ENCODE data around the gene PVR.
"Not testable (repeated sequence)": the region's sequence is repeated elsewhere in the genome, so short reads cannot be mapped to it uniquely, and the experiment has no call there.

The PVR gene

DNA sequence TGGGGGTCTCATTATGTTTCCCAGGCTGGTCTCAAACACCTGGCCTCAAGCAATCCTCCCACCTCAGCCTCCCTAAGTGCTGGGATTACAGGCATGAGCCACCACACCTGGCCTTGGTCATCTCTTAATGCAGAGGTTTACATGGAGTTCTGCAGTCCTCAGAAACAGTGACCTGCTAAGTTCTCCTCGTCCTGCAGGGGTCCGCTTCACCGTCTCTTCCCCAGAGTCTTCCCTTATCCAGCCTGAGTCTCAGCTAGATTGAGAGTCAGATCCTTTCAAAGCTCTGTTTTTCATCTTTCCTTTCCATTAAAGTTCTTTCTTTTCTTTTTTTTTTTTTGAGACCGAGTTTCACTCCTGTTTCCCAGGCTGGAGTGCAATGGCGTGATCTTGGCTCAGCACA is 33.2 kb upstream of the PVR start:
- H3K4me3 Mint-ChIP-seq, H3K36me3 Mint-ChIP-seq, H3K27me3 Mint-ChIP-seq, CTCF ChIA-PET, DNase-seq, H3K27ac Mint-ChIP-seq, H3K9me3 Mint-ChIP-seq: not testable (repeated sequence)
- H3K4me1 Mint-ChIP-seq, result peaks cover 13% of the 10 kb centered on the region

GRCh38 chr19:44611812-44612295 is 31.9 kb upstream of the PVR start:
- Mint-ChIP-seq H3K9me3 (peaks cover 3% of the 10 kb centered on the region), H3K4me1 (peaks cover 13% of the 10 kb centered on the region), H3K36me3 (no peaks in the 10 kb centered on the region), H3K27me3 (peaks cover 6% of the 10 kb centered on the region), H3K27ac (no peak overlapping the region), H3K4me3 (no peak overlapping the region)
- no peak for DNase-seq
- CTCF ChIA-PET, result no interaction called here

DNA sequence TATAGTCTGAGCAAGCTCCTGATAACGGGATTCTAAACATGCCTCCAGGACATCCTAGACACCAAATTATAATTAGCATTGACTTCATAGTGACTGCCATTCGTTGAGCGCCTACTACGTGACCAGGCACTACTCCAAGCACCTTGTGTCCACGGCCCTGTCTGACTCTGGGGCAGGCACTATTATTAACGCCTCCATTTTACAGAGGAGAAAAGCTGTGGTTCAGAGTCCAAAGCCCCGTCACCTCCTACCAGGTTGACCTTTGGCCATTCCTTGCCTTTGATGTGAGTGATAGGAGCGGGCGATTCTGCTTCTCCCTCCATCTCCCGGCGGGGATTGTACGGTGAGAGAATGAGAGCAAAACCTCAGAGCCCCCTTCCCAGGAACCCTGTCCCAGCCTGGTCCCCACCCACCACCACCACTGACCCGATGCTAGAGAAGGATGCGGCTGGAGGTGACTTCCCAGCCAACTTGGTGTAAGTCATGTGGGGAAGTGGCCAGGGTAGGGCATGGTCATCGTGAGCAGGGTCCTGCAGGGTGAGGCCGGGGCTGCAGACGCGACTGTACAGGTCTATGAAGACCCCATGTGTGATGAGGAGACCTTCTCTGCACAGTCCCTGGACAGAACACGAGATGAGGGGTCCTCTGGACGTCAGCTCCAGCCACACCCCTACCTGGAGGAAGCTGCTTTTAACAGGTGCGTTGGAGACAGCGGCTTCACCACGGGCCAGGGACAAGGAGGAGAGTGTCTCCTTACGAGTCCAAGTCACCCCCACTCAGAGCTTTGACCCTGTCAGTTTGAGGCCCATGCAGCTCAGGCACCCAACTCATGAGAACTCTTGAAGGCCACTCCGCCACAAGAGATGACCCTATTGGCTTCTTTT is 30.2 kb upstream of the PVR start, which contains the start of gene IGSF23:
Gene IGSF23, plus strand, starts transcription at position 269 of the 884 bp plus-strand sequence. Its CDS starts 83 bp downstream, at position 352.
- Mint-ChIP-seq H3K4me3 (no peak within 1 kb of the TSS), H3K27me3 (peaks cover 10% of the 10 kb centered on the region), H3K36me3 (no peaks in the 10 kb centered on the region), H3K9me3 (no peaks in the 10 kb centered on the region), H3K27ac (no peak within 1 kb of the TSS), H3K4me1 (no peaks in the 10 kb centered on the region)
- DNase-seq, result no peak
- CTCF ChIA-PET, result no interaction called here

DNA sequence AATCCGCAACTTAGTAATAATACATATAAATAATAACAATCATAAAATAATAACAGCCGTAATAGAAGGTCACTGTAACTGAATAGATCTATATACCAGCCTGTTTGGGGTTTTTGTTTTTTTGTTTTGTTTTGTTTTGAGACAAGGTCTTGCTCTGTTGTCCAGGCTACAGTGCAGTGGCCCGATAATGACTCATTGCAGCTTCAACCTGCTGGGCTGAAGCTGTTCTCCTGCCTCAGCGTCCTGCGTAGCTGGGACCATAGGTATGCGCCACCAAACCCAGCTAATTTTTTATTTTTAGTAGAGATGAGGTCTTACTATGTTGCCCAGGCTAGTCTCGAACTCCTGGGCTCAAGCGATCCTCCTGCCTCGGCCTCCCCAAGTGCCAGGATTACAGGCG is 29.4 kb upstream of the PVR start:
- Mint-ChIP-seq H3K27me3 (peaks cover 7% of the 10 kb centered on the region), H3K9me3 (no peaks in the 10 kb centered on the region), H3K27ac (no peak overlapping the region), H3K4me3 (no peak overlapping the region), H3K36me3 (no peaks in the 10 kb centered on the region), H3K4me1 (no peaks in the 10 kb centered on the region)
- no peak for DNase-seq
- CTCF ChIA-PET, result no interaction called here

GRCh38 chr19:44615863-44616247 is 27.9 kb upstream of the PVR start:
- H3K4me3 Mint-ChIP-seq, result no peak overlapping the region
- DNase-seq, result no peak
- CTCF ChIA-PET, result no interaction called here
- no peaks in the 10 kb centered on the region for H3K4me1 Mint-ChIP-seq
- no peak overlapping the region for H3K27ac Mint-ChIP-seq
- H3K36me3 Mint-ChIP-seq, result no peaks in the 10 kb centered on the region
- no peaks in the 10 kb centered on the region for H3K9me3 Mint-ChIP-seq
- H3K27me3 Mint-ChIP-seq, result peaks cover 4% of the 10 kb centered on the region

DNA sequence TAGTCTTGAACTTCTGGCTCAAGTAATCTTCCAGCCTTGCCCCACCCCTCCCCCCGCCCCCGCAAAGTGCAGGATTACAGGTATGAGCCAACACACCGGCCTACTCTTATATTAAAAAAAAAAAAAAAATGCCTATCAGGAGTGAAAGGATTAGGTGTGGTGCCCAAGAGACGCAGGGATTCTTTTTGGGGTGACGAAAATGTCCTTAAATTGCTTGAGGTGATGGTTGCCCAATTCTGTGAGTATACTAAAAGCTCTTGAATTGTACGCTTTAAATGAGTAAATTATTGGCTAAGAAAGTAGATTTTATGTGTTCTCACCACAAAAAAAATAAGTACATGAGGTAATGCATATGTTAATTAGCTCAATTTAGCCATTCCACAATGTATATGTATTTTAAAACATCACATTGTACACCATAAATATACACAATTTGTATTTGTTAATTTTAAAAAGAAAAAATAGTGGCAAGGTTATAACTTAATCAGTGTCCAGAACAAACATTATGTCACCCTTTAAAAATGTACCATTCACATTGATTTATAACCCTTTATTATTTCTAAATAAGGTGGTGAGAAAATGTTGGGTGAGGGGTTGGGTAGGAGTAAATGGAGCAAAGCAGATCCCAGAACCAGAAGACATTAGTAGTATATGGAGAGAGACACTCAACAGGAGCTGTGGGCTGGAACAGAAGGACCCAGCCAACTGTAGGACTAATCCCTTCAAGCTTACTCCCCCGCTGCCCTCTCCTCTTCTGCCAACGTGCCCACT is 26.4 kb upstream of the PVR start:
- H3K4me3 Mint-ChIP-seq, result no peak overlapping the region
- CTCF ChIA-PET, result interaction anchor here (0.6 to 0.9 kb wide), 2 partner anchors 34 to 40 kb away, joined by 3 to 4 read pairs; no protein-coding TSS in a partner anchor
- H3K4me1 Mint-ChIP-seq, result no peaks in the 10 kb centered on the region
- peaks cover 4% of the 10 kb centered on the region for H3K27me3 Mint-ChIP-seq
- no peak overlapping the region for H3K27ac Mint-ChIP-seq
- H3K9me3 Mint-ChIP-seq, result no peaks in the 10 kb centered on the region
- no peaks in the 10 kb centered on the region for H3K36me3 Mint-ChIP-seq
- no peak for DNase-seq

- peaks cover 4% of the 10 kb centered on the region for H3K27me3 Mint-ChIP-seq
- CTCF ChIA-PET, result interaction anchor here (1.3 kb wide), 1 partner anchor 48 kb away, joined by 4 read pairs; no protein-coding TSS in a partner anchor
Measured at GRCh38 chr19:44618640-44619357, 24.9 kb upstream of the PVR start.

GRCh38 chr19:44620667-44621066 is 23.0 kb upstream of the PVR start:
- Mint-ChIP-seq H3K4me3 (no peak overlapping the region), H3K4me1 (no peaks in the 10 kb centered on the region), H3K9me3 (no peaks in the 10 kb centered on the region), H3K36me3 (no peaks in the 10 kb centered on the region), H3K27me3 (peaks cover 4% of the 10 kb centered on the region), H3K27ac (no peak overlapping the region)
- no peak for DNase-seq
- CTCF ChIA-PET, result no interaction called here

More at GRCh38 chr19:44618640-44619357, 24.9 kb upstream of the PVR start:
- DNase-seq, result no peak
- Mint-ChIP-seq H3K36me3 (no peaks in the 10 kb centered on the region), H3K9me3 (no peaks in the 10 kb centered on the region), H3K4me3 (no peak overlapping the region), H3K4me1 (no peaks in the 10 kb centered on the region), H3K27ac (no peak overlapping the region)

DNA sequence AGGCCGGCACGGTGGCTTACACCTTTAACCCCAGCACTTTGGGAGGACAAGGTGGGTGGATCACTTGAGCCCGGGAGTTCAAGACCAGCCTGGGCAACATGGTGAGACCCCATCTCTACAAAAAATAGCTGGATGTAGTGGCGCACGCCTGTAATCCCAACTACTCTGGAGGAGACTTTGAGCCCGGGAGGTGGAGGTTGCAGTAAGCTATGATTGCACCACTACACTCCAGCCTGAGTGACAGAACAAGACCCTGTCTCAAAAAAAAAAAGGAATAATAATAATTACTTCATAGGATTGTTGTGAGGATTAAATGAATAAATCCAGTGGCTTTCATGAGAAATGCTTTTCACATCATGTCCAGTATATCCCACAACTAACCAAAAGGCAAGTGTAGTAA is 22.3 kb upstream of the PVR start:
- Mint-ChIP-seq H3K9me3 (no peaks in the 10 kb centered on the region), H3K4me3 (no peak overlapping the region), H3K27me3 (peaks cover 4% of the 10 kb centered on the region), H3K4me1 (no peaks in the 10 kb centered on the region), H3K27ac (no peak overlapping the region), H3K36me3 (no peaks in the 10 kb centered on the region)
- DNase-seq, result no peak
- CTCF ChIA-PET, result no interaction called here

- Mint-ChIP-seq H3K27me3 (peaks cover 5% of the 10 kb centered on the region), H3K36me3 (no peaks in the 10 kb centered on the region), H3K4me1 (no peaks in the 10 kb centered on the region), H3K4me3 (no peak overlapping the region), H3K27ac (no peak overlapping the region), H3K9me3 (no peaks in the 10 kb centered on the region)
- CTCF ChIA-PET, result interaction anchor here (0.8 kb wide), 1 partner anchor 13 kb away, joined by 3 read pairs; no protein-coding TSS in a partner anchor
- no peak for DNase-seq
Measured at GRCh38 chr19:44623080-44623479, 20.6 kb upstream of the PVR start.

GRCh38 chr19:44623626-44624025 is 20.1 kb upstream of the PVR start:
- no peak for DNase-seq
- no peak overlapping the region for H3K27ac Mint-ChIP-seq
- H3K4me1 Mint-ChIP-seq, result no peaks in the 10 kb centered on the region
- no peak overlapping the region for H3K4me3 Mint-ChIP-seq
- CTCF ChIA-PET, result interaction anchor here (0.8 kb wide), 1 partner anchor 12 kb away, joined by 3 read pairs; no protein-coding TSS in a partner anchor
- H3K9me3 Mint-ChIP-seq, result no peaks in the 10 kb centered on the region
- peaks cover 4% of the 10 kb centered on the region for H3K27me3 Mint-ChIP-seq
- H3K36me3 Mint-ChIP-seq, result no peaks in the 10 kb centered on the region

- Mint-ChIP-seq H3K27ac (no peak overlapping the region), H3K4me1 (no peaks in the 10 kb centered on the region), H3K4me3 (no peak overlapping the region), H3K36me3 (no peaks in the 10 kb centered on the region), H3K27me3 (peaks cover 4% of the 10 kb centered on the region), H3K9me3 (no peaks in the 10 kb centered on the region)
- no peak for DNase-seq
- CTCF ChIA-PET, result no interaction called here
Measured at GRCh38 chr19:44624840-44625354, 18.8 kb upstream of the PVR start.

DNA sequence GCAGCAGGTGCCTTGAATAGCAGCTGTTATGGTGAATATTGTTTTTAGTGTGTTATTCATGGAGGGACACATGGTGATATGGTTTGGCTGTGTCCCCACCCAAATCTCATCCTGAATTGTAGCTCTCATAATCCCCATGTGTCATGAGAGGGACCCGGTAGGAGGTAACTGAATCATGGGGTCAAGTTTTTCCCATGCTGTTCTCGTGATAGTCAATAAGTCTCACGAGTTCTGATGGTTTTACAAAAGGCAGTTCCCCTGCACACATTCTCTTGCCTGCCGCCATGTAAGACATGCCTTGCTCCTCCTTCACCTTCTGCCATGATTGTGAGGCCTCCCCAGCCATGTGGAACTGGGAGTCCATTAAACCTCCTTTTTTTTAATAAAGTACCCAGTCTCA is 18.1 kb upstream of the PVR start:
- H3K4me3 Mint-ChIP-seq, H3K4me1 Mint-ChIP-seq, H3K36me3 Mint-ChIP-seq, H3K9me3 Mint-ChIP-seq, H3K27me3 Mint-ChIP-seq, DNase-seq, CTCF ChIA-PET, H3K27ac Mint-ChIP-seq: not testable (repeated sequence)

GRCh38 chr19:44626048-44626624 is 17.6 kb upstream of the PVR start:
- CTCF ChIA-PET, result no interaction called here
- H3K4me3 Mint-ChIP-seq, result no peak overlapping the region
- no peaks in the 10 kb centered on the region for H3K4me1 Mint-ChIP-seq
- H3K27ac Mint-ChIP-seq, result no peak overlapping the region
- H3K27me3 Mint-ChIP-seq, result peaks cover 4% of the 10 kb centered on the region
- H3K36me3 Mint-ChIP-seq, result no peaks in the 10 kb centered on the region
- H3K9me3 Mint-ChIP-seq, result no peaks in the 10 kb centered on the region
- DNase-seq, result no peak

All from activated naive CD4-positive, alpha-beta T cell treated with anti-CD3 and anti-CD28 coated beads, Interleukin-2, amount 10 ng/mL, durations not matched to agents 7 days and 5 days (primary cell).